GM12878 (cell line): ENCODE measurements around the gene NAMPT. TPM values are rescaled to one million over a fixed set of nuclear protein-coding genes. Genes with fewer than 3 reads are reported as not detected.

Source experiments
- ATAC-seq: fragments of 200-7000 bp; cut with Tn5 transposase; 3 replicates; pipeline ENCODE4 v1.9.1; 2020; ENCODE audit warnings: mild to moderate bottlenecking, moderate library complexity
- BruUV-seq: library from RNA; stranded (reverse); fragments of 400-500 nt; replicated peaks from 2 replicates; lab custom pipeline; 2021; lab: Mats Ljungman, UMichigan
- CTCF ChIA-PET: fragments of 300-600 bp; sonication (Branson Sonifier 250); formaldehyde crosslinking; extraction: SDS; loops from one replicate; lab custom pipeline; 2021; ENCODE audit warnings: inconsistent platforms; lab: Yijun Ruan, JAX
- POLR2A ChIA-PET: fragments of 350-600 bp; formaldehyde crosslinking; extraction: SDS; loops from one replicate; lab custom pipeline; 2021; ENCODE audit warnings: inconsistent platforms; lab: Charles Lee
- RAD21 ChIA-PET: fragments of 300-600 bp; sonication (Branson Sonifier 250); formaldehyde crosslinking; loops from one replicate; lab custom pipeline; 2023; ENCODE audit warnings: antibody characterized with exemption; ENCODE audit not compliant: unreplicated experiment; lab: Charles Lee
- SMC1A ChIA-PET: fragments of 300-600 bp; sonication (Branson Sonifier 250); formaldehyde crosslinking; loops from one replicate; lab custom pipeline; 2023; ENCODE audit not compliant: unreplicated experiment, uncharacterized antibody; lab: Charles Lee
- DNase-seq: peaks from one replicate; pipeline ENCODE4 v3.0.0-alpha.2; 2011; ENCODE audit warnings: low read depth, low spot score
- FAIRE-seq: peaks from 3 replicates; lab custom pipeline; 2011; peaks lifted over from hg19 to GRCh38; lab: Jason Lieb, UNC
- H2AFZ ChIP-seq: 2 replicates; pipeline ENCODE4 v1.6.0; 2011; ENCODE audit warnings: low read depth, low read length, control low read depth; ENCODE audit not compliant: control insufficient read depth
- H3K27ac ChIP-seq: 2 replicates; pipeline ENCODE4 v1.5.1; 2011; ENCODE audit warnings: control low read depth; ENCODE audit not compliant: control insufficient read depth, insufficient read depth
- H3K27me3 ChIP-seq, 2 experiments: replicated peaks in 1 of 2; 2 replicates each; pipeline versions ENCODE4 v1.6.0 to v1.6.1; 2011; ENCODE audit warnings: low read length in 1 of 2; ENCODE audit not compliant: control insufficient read depth in 2 of 2, insufficient read depth in 2 of 2
- H3K36me3 ChIP-seq, 2 experiments: 2 replicates each; pipeline ENCODE4 v1.5.1; 2011; ENCODE audit warnings: low read length in 1 of 2; ENCODE audit not compliant: control insufficient read depth in 2 of 2, insufficient read depth in 2 of 2
- H3K4me1 ChIP-seq: 2 replicates; pipeline ENCODE4 v1.6.1; 2011; ENCODE audit warnings: mild to moderate bottlenecking, low read length, moderate library complexity, mixed read lengths; ENCODE audit not compliant: control insufficient read depth, insufficient read depth
- H3K4me2 ChIP-seq: 2 replicates; pipeline ENCODE4 v1.6.0; 2011; ENCODE audit warnings: control low read depth; ENCODE audit not compliant: control insufficient read depth, insufficient read depth
- H3K4me3 ChIP-seq: fragments of 200-600 bp; sonication (generic); 2 replicates; pipeline ENCODE4 v1.5.1; 2016
- H3K79me2 ChIP-seq: 2 replicates; pipeline ENCODE4 v1.6.0; 2011; ENCODE audit warnings: low read length; ENCODE audit not compliant: control insufficient read depth, insufficient read depth
- H3K9ac ChIP-seq: 2 replicates; pipeline ENCODE4 v1.8.0; 2011; ENCODE audit warnings: low read length, control low read depth, mixed read lengths; ENCODE audit not compliant: control insufficient read depth, insufficient read depth
- H3K9me3 ChIP-seq: replicated peaks from 3 replicates; pipeline ENCODE4 v1.5.1; 2011; ENCODE audit warnings: mild to moderate bottlenecking, low read length; ENCODE audit not compliant: control insufficient read depth, insufficient read depth
- H4K20me1 ChIP-seq: 2 replicates; pipeline ENCODE4 v1.6.0; 2011; ENCODE audit not compliant: control insufficient read depth, insufficient read depth
- ASH2L ChIP-seq: fragments of 300-600, 200-600 bp; sonication (generic); IDR thresholded peaks from 2 replicates; pipeline ENCODE4 v1.6.1; 2017; ENCODE audit warnings: low read depth, mild to moderate bottlenecking, borderline replicate concordance
- ATF3 ChIP-seq: IDR thresholded peaks from 2 replicates; pipeline ENCODE4 v1.6.1; 2011; ENCODE audit warnings: low read depth, mild to moderate bottlenecking, low read length, moderate library complexity, borderline replicate concordance; ENCODE audit errors: extremely low read depth
- CBX5 ChIP-seq: sonication (generic); IDR thresholded peaks from 2 replicates; pipeline ENCODE4 v1.6.1; 2016; ENCODE audit warnings: low read depth, moderate library complexity, mild to moderate bottlenecking, inconsistent platforms
- FOS ChIP-seq: IDR thresholded peaks from 3 replicates; pipeline ENCODE4 v1.6.1; 2011; ENCODE audit warnings: borderline replicate concordance; ENCODE audit not compliant: insufficient read length; ENCODE audit errors: extremely low read depth
- FOXK2 ChIP-seq: fragments of 450-650 bp; IDR thresholded peaks from 2 replicates; pipeline ENCODE4 v1.6.1; 2017; ENCODE audit warnings: mild to moderate bottlenecking, moderate library complexity
- HDAC6 ChIP-seq: fragments of 200-600 bp; sonication (generic); IDR thresholded peaks from one replicate; pipeline ENCODE4 v1.8.0; 2017; ENCODE audit warnings: antibody characterized with exemption; ENCODE audit not compliant: unreplicated experiment
- JUNB ChIP-seq: IDR thresholded peaks from 2 replicates; pipeline ENCODE4 v1.6.1; 2016; ENCODE audit warnings: antibody characterized with exemption, mild to moderate bottlenecking
- NFXL1 ChIP-seq: fragments of 450-650 bp; IDR thresholded peaks from 2 replicates; pipeline ENCODE4 v1.6.1; 2017; ENCODE audit warnings: antibody characterized with exemption, mild to moderate bottlenecking, borderline replicate concordance
- POU2F2 ChIP-seq: IDR thresholded peaks from 3 replicates; pipeline ENCODE4 v1.6.1; 2011; ENCODE audit warnings: low read depth, mild to moderate bottlenecking, low read length, borderline replicate concordance
- RAD21 ChIP-seq: IDR thresholded peaks from 2 replicates; pipeline ENCODE4 v1.6.1; 2011; ENCODE audit warnings: mild to moderate bottlenecking, low read depth, low read length, moderate library complexity; ENCODE audit not compliant: insufficient read depth
- RCOR1 ChIP-seq: conservative IDR thresholded peaks from 2 replicates; pipeline ENCODE4 v1.6.1; 2012; ENCODE audit warnings: low read depth, low read length, improper control_type of control experiment
- STAT3 ChIP-seq: IDR thresholded peaks from 2 replicates; pipeline ENCODE4 v1.6.1; 2011; ENCODE audit warnings: low read depth, low read length, improper control_type of control experiment
- YY1 ChIP-seq: IDR thresholded peaks from 2 replicates; pipeline ENCODE4 v1.6.1; 2011; ENCODE audit warnings: low read depth, mild to moderate bottlenecking, low read length
- ZBTB4 ChIP-seq: fragments of 450-650 bp; formaldehyde crosslinking; IDR thresholded peaks from 2 replicates; pipeline ENCODE4 v1.4.0; 2022; ENCODE audit warnings: mild to moderate bottlenecking, moderate library complexity
- ZNF384 ChIP-seq: IDR thresholded peaks from 2 replicates; pipeline ENCODE4 v1.6.1; 2012; ENCODE audit warnings: low read depth, mild to moderate bottlenecking, low read length, improper control_type of control experiment, borderline replicate concordance
- WGBS: methylation state at CpG from one replicate; pipeline ENCODE4 v1.1.6; 2016; ENCODE audit warnings: low lambda C conversion rate; ENCODE audit not compliant: insufficient replicate concordance, insufficient coverage; ENCODE audit errors: missing lambda C conversion rate; 5-methylcytosine and 5-hydroxymethylcytosine counted together
- in situ Hi-C: fragments of 300-500 bp; cut with MboI; formaldehyde crosslinking; loops from 9 replicates; pipeline ENCODE4 v1.14.3; 2018; ENCODE audit warnings: mixed read lengths
- intact Hi-C: fragments of 100-400 bp; cut with micrococcal nuclease; formaldehyde crosslinking; loops from one replicate; pipeline ENCODE4 v1.14.2; 2022; ENCODE audit not compliant: unreplicated experiment
- polyA plus RNA-seq, 11 experiments: library from polyadenylated mRNA; depleted of rRNA in 4 of 11; unstranded in 6 of 11; stranded (reverse) in 5 of 11; fragments of >200 nt; fragmentation: Nextera tagmentation in 4 of 11; fragmentation: Illumina TruSeq in 1 of 11; extraction: Ambion mirVana in 4 of 11; extraction: Trizol in 1 of 11; gene quantifications; 1 replicate in 1 of 11; 2 replicates in 10 of 11; pipeline versions ENCODE4 v1.2.1 to v1.2.3, GENCODE V29; 2011 to 2016; ENCODE audit warnings: inconsistent platforms in 2 of 11, missing spikeins in 2 of 11, low read depth in 1 of 11
- total RNA-seq, 4 experiments: library from RNA; depleted of rRNA in 3 of 4; stranded (reverse); fragments of >200 nt in 3 of 4; fragmentation: Illumina TruSeq in 1 of 4; extraction: Trizol in 1 of 4; gene quantifications; 2 replicates each; pipeline versions ENCODE4 v1.2.1 to v1.2.3, GENCODE V29; 2013 to 2021
- TF ChIP-seq, protein P1 (sequence below): IDR thresholded peaks from 2 replicates; pipeline ENCODE4 v1.6.1; 2011; ENCODE audit warnings: borderline replicate concordance, low read depth, mild to moderate bottlenecking, moderate library complexity, low read length; ENCODE audit not compliant: insufficient read depth, poor library complexity, severe bottlenecking

NAMPT gene
- total and polyA plus RNA-seq, 10 of the 15 experiments (the other 5 are each of a cell fraction or from before 2014, with no cell fraction given), result 28.3 to 173 (median 75.0) TPM

- no peak overlapping the region for H2AFZ ChIP-seq
- no peaks in the 10 kb centered on the region for H3K79me2 ChIP-seq
- TF ChIP-seq POU2F2 (no peak), NFXL1 (no peak), RCOR1 (no peak), CBX5 (no peak), FOXK2 (no peak), HDAC6 (no peak), RAD21 (no peak), JUNB (no peak), FOS (no peak), ZBTB4 (CRISPR knock-in tag) (no peak), YY1 (no peak), ZNF384 (no peak), ATF3 (no peak), STAT3 (no peak), ASH2L (no peak)
- TF ChIP-seq, protein P1, sequence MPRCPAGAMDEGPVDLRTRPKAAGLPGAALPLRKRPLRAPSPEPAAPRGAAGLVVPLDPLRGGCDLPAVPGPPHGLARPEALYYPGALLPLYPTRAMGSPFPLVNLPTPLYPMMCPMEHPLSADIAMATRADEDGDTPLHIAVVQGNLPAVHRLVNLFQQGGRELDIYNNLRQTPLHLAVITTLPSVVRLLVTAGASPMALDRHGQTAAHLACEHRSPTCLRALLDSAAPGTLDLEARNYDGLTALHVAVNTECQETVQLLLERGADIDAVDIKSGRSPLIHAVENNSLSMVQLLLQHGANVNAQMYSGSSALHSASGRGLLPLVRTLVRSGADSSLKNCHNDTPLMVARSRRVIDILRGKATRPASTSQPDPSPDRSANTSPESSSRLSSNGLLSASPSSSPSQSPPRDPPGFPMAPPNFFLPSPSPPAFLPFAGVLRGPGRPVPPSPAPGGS, result no peak
- ChIA-PET CTCF (interaction anchor here (1.5 kb wide), 1 partner anchor 13 kb away, joined by 3 read pairs; no protein-coding TSS in a partner anchor), RAD21 (no interaction called here), POLR2A (interaction anchor here (0.5 kb wide), 1 partner anchor 84 kb away, joined by 3 read pairs; no protein-coding TSS in a partner anchor), SMC1A (interaction anchor here (1.4 to 3.4 kb wide), 2 partner anchors 12 to 26 kb away, joined by 5 to 14 read pairs; no protein-coding TSS in a partner anchor)
- no peaks in the 10 kb centered on the region for H3K27me3 ChIP-seq
- peaks cover 3% of the 10 kb centered on the region; the same call in 1 of the 2 replicates for H3K4me1 ChIP-seq
- no peak for FAIRE-seq
- 94% methylated on average over 1 of the region's 2 CpGs for WGBS
- no peak overlapping the region for H3K9ac ChIP-seq
- H3K4me2 ChIP-seq, result no peak overlapping the region
- no peaks in the 10 kb centered on the region for H4K20me1 ChIP-seq
- no peaks in the 10 kb centered on the region; the same call in 2 of the 3 replicates for H3K9me3 ChIP-seq
- H3K36me3 ChIP-seq, result no peaks in the 10 kb centered on the region
- DNase-seq, result no peak
- H3K27ac ChIP-seq, result no peak overlapping the region
- in situ Hi-C loops (no loop called here), intact Hi-C loops (no loop called here)
- no TSS peak for BruUV-seq
- ATAC-seq, result no peak
- H3K4me3 ChIP-seq, result no peak overlapping the region
These were observed 33.7 kb upstream of the NAMPT start for GRCh38 chr7:106318482-106318881.
